Ishikawa (cell line): ENCODE results near the gene YWHAB.

Experiments
- EP300 ChIP-seq: IDR thresholded peaks from 2 replicates; pipeline ENCODE4 v1.6.1; 2012; ENCODE audit warnings: borderline replicate concordance
- RAD21 ChIP-seq: IDR thresholded peaks from 2 replicates; pipeline ENCODE4 v1.6.1; 2012; ENCODE audit warnings: low read depth
- REST ChIP-seq: IDR thresholded peaks from 2 replicates; pipeline ENCODE4 v1.6.1; 2012; ENCODE audit warnings: low read depth, mild to moderate bottlenecking
- TAF1 ChIP-seq: IDR thresholded peaks from 2 replicates; pipeline ENCODE4 v1.6.1; 2012; ENCODE audit warnings: low read depth, mild to moderate bottlenecking
- TEAD4 ChIP-seq: IDR thresholded peaks from 2 replicates; pipeline ENCODE4 v1.6.1; 2012
- YY1 ChIP-seq: IDR thresholded peaks from 2 replicates; pipeline ENCODE4 v1.6.1; 2012; ENCODE audit warnings: low read depth

GRCh38 chr20:44861531-44862006 lies 23.9 kb upstream of the YWHAB start:
- TF ChIP-seq TEAD4 (no peak), RAD21 (no peak), REST (no peak), EP300 (no peak), TAF1 (no peak), YY1 (no peak)
